Spleen (tissue), 11 donors: ENCODE data around the gene NELFA. TPM values are rescaled to one million over a fixed set of nuclear protein-coding genes. Genes with fewer than 3 reads are reported as not detected.
"Not testable (repeated sequence)": the region's sequence is repeated elsewhere in the genome, so short reads cannot be mapped to it uniquely, and the experiment has no call there.

ENCODE experiments used
- DNase-seq: peaks from one replicate; pipeline ENCODE4 v3.0.0-alpha.2; 2020
- H3K27ac ChIP-seq, 8 donors: fragments of 200-600 bp; sonication (generic) in 7 of 8; 1 replicate in 4 of 8; 2 replicates in 4 of 8; pipeline versions ENCODE4 v1.5.0 to v1.8.0; 2016 to 2021; ENCODE audit warnings: inconsistent platforms in 4 of 8, mild to moderate bottlenecking in 4 of 8, moderate library complexity in 1 of 8
- H3K27me3 ChIP-seq, 7 donors: fragments of 200-600 bp; sonication (generic) in 6 of 7; replicated peaks in 1 of 7; 1 replicate in 4 of 7; 2 replicates in 3 of 7; pipeline versions ENCODE4 v1.5.0 to v1.8.0; 2016 to 2021; ENCODE audit warnings: inconsistent platforms in 3 of 7, mild to moderate bottlenecking in 1 of 7
- H3K36me3 ChIP-seq, 6 donors: fragments of 200-600 bp; sonication (generic) in 5 of 6; 1 replicate in 4 of 6; 2 replicates in 2 of 6; pipeline versions ENCODE4 v1.5.0 to v1.8.0; 2016 to 2021; ENCODE audit warnings: inconsistent platforms in 2 of 6
- H3K4me1 ChIP-seq, 6 donors: fragments of 200-600 bp; sonication (generic) in 5 of 6; 1 replicate in 3 of 6; 2 replicates in 3 of 6; pipeline versions ENCODE4 v1.5.0 to v1.8.0; 2016 to 2021; ENCODE audit warnings: inconsistent platforms in 3 of 6
- H3K4me3 ChIP-seq, 8 donors: fragments of 200-600 bp; sonication (generic) in 7 of 8; 1 replicate in 4 of 8; 2 replicates in 4 of 8; pipeline versions ENCODE4 v1.5.0 to v1.8.0; 2016 to 2021; ENCODE audit warnings: inconsistent platforms in 4 of 8, mild to moderate bottlenecking in 4 of 8, moderate library complexity in 2 of 8
- H3K9me3 ChIP-seq, 8 donors: fragments of 200-600 bp; sonication (generic) in 7 of 8; 1 replicate in 4 of 8; 2 replicates in 4 of 8; pipeline versions ENCODE4 v1.5.0 to v1.8.0; 2016 to 2021; ENCODE audit warnings: inconsistent platforms in 4 of 8
- CTCF ChIP-seq, 11 experiments: fragments of 200-600 bp in 7 of 11; fragments of 450-650 bp in 4 of 11; sonication (generic) in 4 of 11; IDR thresholded peaks in 8 of 11; conservative IDR thresholded peaks in 3 of 11; 1 replicate in 7 of 11; 2 replicates in 4 of 11; pipeline versions ENCODE4 v1.4.0 to v1.8.0; 2016 to 2021; ENCODE audit warnings: antibody characterized with exemption in 11 of 11, inconsistent platforms in 4 of 11, mild to moderate bottlenecking in 1 of 11
- POLR2A ChIP-seq, 3 donors: fragments of 450-650 bp; IDR thresholded peaks; one replicate each; pipeline ENCODE4 v1.5.1; 2017; ENCODE audit warnings: antibody characterized with exemption in 3 of 3, mild to moderate bottlenecking in 1 of 3
- POLR2AphosphoS5 ChIP-seq, 3 donors: sonication (generic); formaldehyde crosslinking; IDR thresholded peaks; one replicate each; pipeline ENCODE4 v1.5.1; 2017; ENCODE audit warnings: antibody characterized with exemption in 3 of 3
- WGBS, 5 donors: extraction: QIAGEN DNeasy Blood & Tissue Kit in 3 of 5; methylation state at CpG; one replicate each; pipeline versions ENCODE4 v1.1.5 to v1.1.7; 2013 to 2018; 5-methylcytosine and 5-hydroxymethylcytosine counted together
- intact Hi-C: fragments of 100-400 bp; cut with DNase I; formaldehyde crosslinking; loops from one replicate; pipeline ENCODE4 v1.15.0; 2023; ENCODE audit warnings: low total_unique reads
- polyA plus RNA-seq, 3 donors: library from polyadenylated mRNA; stranded (reverse); fragments of 200-250 nt; gene quantifications; one replicate each; pipeline ENCODE4 v1.2.1, GENCODE V29; 2013
- total RNA-seq, 7 donors: library from RNA; depleted of rRNA in 3 of 7; stranded (reverse); fragments of >200 nt in 3 of 7; fragmentation: NEBNext Ultra II Directional in 4 of 7; extraction: Animal tissue kit (Norgen Biotek cat#: 25700) in 4 of 7; gene quantifications; one replicate each; pipeline versions ENCODE4 v1.1.0 to v1.2.1, GENCODE V29; 2016 to 2021
- donor health status: healthy with polysubstance abuse.
- donor health status: DM: no; HTN: no; CAD: no; lungs with moderate emphysema.
- donor health status: DM: no; HTN: no; CAD: no.
- donor health status: Bipolar disorder and iron deficiency.
- donor health status: healthy.
- donor health status: DM: no; HTN: no; CAD: no.
- donor health status: DM: yes; HTN: yes; CAD: no.

Gene NELFA
- total and polyA plus RNA-seq, 10 donors: 19.9 to 36.6 (median 26.5) TPM

- intact Hi-C loops: no loop called here
- WGBS, 5 donors: 88 to 91% (median 89%) methylated on average over 15 of the region's 15 CpGs
- TF ChIP-seq POLR2AphosphoS5 (IDR thresholded peaks at IDR 0.05) (no peak), CTCF (IDR thresholded peaks at IDR 0.05 in 8 of 11, conservative IDR thresholded peaks at IDR 0.05 in 3 of 11) (no peak)
- no peak for DNase-seq
- Histone ChIP-seq H3K27me3 (no peaks in the 10 kb centered on the region), H3K27ac (no peak overlapping the region), H3K9me3 (no peaks in the 10 kb centered on the region), H3K4me3 (peak overlapping the region in 7 of 8 donors; percentile 73 to 92 (median 84)), H3K36me3 (peaks cover 0 to 39% (median 19%) of the 10 kb centered on the region in 6 donors), H3K4me1 (peaks cover 15 to 72% (median 41%) of the 10 kb centered on the region in 6 donors)
Observed at GRCh38 chr4:2006956-2007653, 1.7 kb downstream of the NELFA start.

GRCh38 chr4:2006367-2006766 is 2.4 kb downstream of the NELFA start:
- no peak for DNase-seq
- H3K4me3 ChIP-seq: no peak overlapping the region
- H3K36me3 ChIP-seq: peaks cover 0 to 39% (median 19%) of the 10 kb centered on the region in 6 donors
- intact Hi-C loops: no loop called here
- no peaks in the 10 kb centered on the region for H3K27me3 ChIP-seq
- peaks cover 15 to 65% (median 42%) of the 10 kb centered on the region in 6 donors for H3K4me1 ChIP-seq
- TF ChIP-seq POLR2A (IDR thresholded peaks at IDR 0.05): no peak
- TF ChIP-seq POLR2AphosphoS5 (IDR thresholded peaks at IDR 0.05): no peak
- no peak for TF ChIP-seq CTCF (IDR thresholded peaks at IDR 0.05 in 8 of 11, conservative IDR thresholded peaks at IDR 0.05 in 3 of 11)
- 95 to 99% (median 97%) methylated on average over 7 of the region's 7 CpGs for WGBS, 5 donors
- H3K27ac ChIP-seq: no peak overlapping the region
- H3K9me3 ChIP-seq: no peaks in the 10 kb centered on the region

- WGBS, 5 donors: 89 to 99% (median 97%) methylated on average over 2 of the region's 2 CpGs
- H3K27ac ChIP-seq, DNase-seq, H3K4me3 ChIP-seq, intact Hi-C loops, H3K27me3 ChIP-seq: not testable (repeated sequence)
- H3K4me1 ChIP-seq: peaks cover 11 to 44% (median 27%) of the 10 kb centered on the region in 6 donors
- peaks cover 0 to 50% (median 19%) of the 10 kb centered on the region in 6 donors for H3K36me3 ChIP-seq
- H3K9me3 ChIP-seq: peaks cover 0 to 24% (median 19%) of the 10 kb centered on the region in 8 donors
Observed at GRCh38 chr4:2003361-2003760, 5.4 kb downstream of the NELFA start.

GRCh38 chr4:1999308-1999707 is 9.5 kb downstream of the NELFA start:
- 93 to 97% (median 95%) methylated on average over 4 of the region's 4 CpGs for WGBS, 5 donors
- not testable (repeated sequence) for H3K4me3 ChIP-seq, H3K27ac ChIP-seq

GRCh38 chr4:1998296-1998695 is 10.5 kb downstream of the NELFA start:
- H3K4me3 ChIP-seq: no peak overlapping the region
- no peaks in the 10 kb centered on the region for H3K27me3 ChIP-seq
- TF ChIP-seq CTCF (IDR thresholded peaks at IDR 0.05 in 8 of 11, conservative IDR thresholded peaks at IDR 0.05 in 3 of 11) (no peak), POLR2A (IDR thresholded peaks at IDR 0.05) (no peak), POLR2AphosphoS5 (IDR thresholded peaks at IDR 0.05) (no peak)
- WGBS, 5 donors: 94 to 99% (median 96%) methylated on average over 7 of the region's 7 CpGs
- intact Hi-C loops: no loop called here
- no peak overlapping the region for H3K27ac ChIP-seq
- H3K36me3 ChIP-seq: peaks cover 0 to 45% (median 8%) of the 10 kb centered on the region in 6 donors
- DNase-seq: no peak
- H3K4me1 ChIP-seq: peaks cover 0 to 4% (median 0%) of the 10 kb centered on the region in 6 donors
- peaks cover 0 to 52% (median 40%) of the 10 kb centered on the region in 8 donors for H3K9me3 ChIP-seq

More at GRCh38 chr4:1999308-1999707, 9.5 kb downstream of the NELFA start:
- H3K27me3 ChIP-seq, intact Hi-C loops, DNase-seq, H3K4me1 ChIP-seq: not testable (repeated sequence)
- H3K36me3 ChIP-seq: peaks cover 0 to 45% (median 15%) of the 10 kb centered on the region in 6 donors
- peaks cover 0 to 52% (median 40%) of the 10 kb centered on the region in 8 donors for H3K9me3 ChIP-seq
